ENCODE measurements around the gene SBF2.

DNA sequence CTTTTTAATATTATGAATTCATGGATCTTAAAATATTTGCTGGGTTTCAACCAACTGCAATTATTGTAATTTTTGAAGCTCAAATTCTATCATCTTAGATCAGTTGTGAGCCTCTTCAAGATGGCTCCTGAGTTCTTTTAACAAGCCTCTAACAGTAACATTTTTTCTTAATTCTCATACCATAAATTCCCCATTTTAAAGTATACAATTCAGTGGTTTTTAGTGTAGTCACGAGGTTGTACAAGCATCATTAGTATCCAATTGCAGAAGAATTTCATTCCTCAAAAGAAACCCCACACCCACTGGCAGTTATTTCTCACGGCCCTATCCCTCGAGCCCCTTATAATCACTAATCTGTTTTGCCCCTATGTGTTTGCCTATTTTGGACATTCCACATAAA is 270.8 kb downstream of the SBF2 start:
- TF ChIP-seq, protein P1, sequence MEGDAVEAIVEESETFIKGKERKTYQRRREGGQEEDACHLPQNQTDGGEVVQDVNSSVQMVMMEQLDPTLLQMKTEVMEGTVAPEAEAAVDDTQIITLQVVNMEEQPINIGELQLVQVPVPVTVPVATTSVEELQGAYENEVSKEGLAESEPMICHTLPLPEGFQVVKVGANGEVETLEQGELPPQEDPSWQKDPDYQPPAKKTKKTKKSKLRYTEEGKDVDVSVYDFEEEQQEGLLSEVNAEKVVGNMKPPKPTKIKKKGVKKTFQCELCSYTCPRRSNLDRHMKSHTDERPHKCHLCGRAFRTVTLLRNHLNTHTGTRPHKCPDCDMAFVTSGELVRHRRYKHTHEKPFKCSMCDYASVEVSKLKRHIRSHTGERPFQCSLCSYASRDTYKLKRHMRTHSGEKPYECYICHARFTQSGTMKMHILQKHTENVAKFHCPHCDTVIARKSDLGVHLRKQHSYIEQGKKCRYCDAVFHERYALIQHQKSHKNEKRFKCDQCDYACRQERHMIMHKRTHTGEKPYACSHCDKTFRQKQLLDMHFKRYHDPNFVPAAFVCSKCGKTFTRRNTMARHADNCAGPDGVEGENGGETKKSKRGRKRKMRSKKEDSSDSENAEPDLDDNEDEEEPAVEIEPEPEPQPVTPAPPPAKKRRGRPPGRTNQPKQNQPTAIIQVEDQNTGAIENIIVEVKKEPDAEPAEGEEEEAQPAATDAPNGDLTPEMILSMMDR (IDR thresholded peaks at IDR 0.05; ENCODE audit: low read length): no peak
- no peak for TF ChIP-seq EZH2phosphoT487 (IDR thresholded peaks at IDR 0.05; ENCODE audit: low read length)
- no peak for TF ChIP-seq EZH2 (optimal IDR thresholded peaks at IDR 0.05; ENCODE audit: low read depth, low read length)
